NT2/D1 (cell line): ENCODE results near the gene RNF157.

Experiments used
- DNase-seq: peaks from one replicate; pipeline ENCODE4 v3.0.0-alpha.2; 2011; ENCODE audit warnings: low read depth, low spot score
- H3K27me3 ChIP-seq: 2 replicates; pipeline ENCODE4 v1.6.0; 2011; ENCODE audit warnings: mild to moderate bottlenecking; ENCODE audit not compliant: insufficient read length, insufficient read depth
- H3K36me3 ChIP-seq: 2 replicates; pipeline ENCODE4 v1.6.1; 2011; ENCODE audit warnings: mild to moderate bottlenecking, low read length, mixed read lengths; ENCODE audit not compliant: insufficient read depth, insufficient read length
- H3K4me1 ChIP-seq: 2 replicates; pipeline ENCODE4 v1.5.1; 2011; ENCODE audit not compliant: insufficient read depth, insufficient read length
- H3K4me3 ChIP-seq: 2 replicates; pipeline ENCODE4 v1.5.1; 2011; ENCODE audit warnings: low read depth; ENCODE audit not compliant: insufficient read length
- H3K9ac ChIP-seq: 2 replicates; pipeline ENCODE4 v1.6.0; 2011; ENCODE audit warnings: low read depth; ENCODE audit not compliant: insufficient read length
- H3K9me3 ChIP-seq: 2 replicates; pipeline ENCODE4 v1.5.1; 2011; ENCODE audit warnings: mild to moderate bottlenecking, low read length; ENCODE audit not compliant: insufficient read depth
- SUZ12 ChIP-seq: IDR thresholded peaks from 2 replicates; pipeline ENCODE4 v1.6.1; 2011; ENCODE audit not compliant: insufficient read length, insufficient read depth; ENCODE audit errors: extremely low read depth
- YY1 ChIP-seq: IDR thresholded peaks from 2 replicates; pipeline ENCODE4 v1.6.1; 2011; ENCODE audit not compliant: insufficient read length, insufficient read depth
- ZNF274 ChIP-seq: IDR thresholded peaks from 2 replicates; pipeline ENCODE4 v1.6.1; 2011; ENCODE audit warnings: mild to moderate bottlenecking, low read depth, low read length

The RNF157 gene

DNA sequence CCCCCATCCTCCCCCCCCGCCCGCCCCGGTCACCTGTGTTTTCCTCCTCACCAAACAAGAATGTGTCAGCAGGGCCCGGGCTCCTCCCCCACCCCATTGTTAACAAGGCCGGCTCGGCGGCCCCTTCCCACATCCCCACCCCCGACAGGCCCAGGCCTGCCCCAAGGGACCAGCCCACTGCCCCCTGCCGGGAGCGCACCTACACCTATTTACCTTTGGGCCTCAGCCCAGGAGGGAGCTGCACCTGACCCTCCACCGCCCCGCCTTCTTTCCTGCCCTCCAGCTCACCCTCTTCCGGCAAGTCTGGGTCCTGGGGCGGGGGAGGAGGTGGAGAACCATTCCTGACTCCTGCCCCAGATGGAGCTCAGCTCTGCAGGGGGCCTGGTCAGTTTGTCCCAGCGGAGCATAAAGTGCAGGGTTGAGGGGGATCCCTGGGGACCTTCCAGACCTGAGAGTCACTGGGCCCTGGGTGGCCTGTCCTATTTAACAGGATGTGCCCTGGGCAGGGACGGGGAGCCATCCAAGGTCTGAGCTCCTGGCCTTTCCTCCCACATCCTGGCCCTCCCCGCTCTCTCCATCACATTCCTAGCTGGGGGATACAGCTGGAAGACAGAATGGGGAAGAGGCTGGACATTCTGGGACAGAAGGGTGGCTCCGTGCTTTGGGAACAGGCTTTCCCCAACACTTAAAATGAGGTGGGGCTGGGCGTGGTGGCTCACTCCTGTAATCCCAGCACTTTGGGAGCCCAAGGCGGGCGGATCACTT, 107.5 kb downstream of the RNF157 start:
- Histone ChIP-seq H3K9me3 (no peaks in the 10 kb centered on the region), H3K9ac (no peak overlapping the region), H3K4me3 (no peak overlapping the region), H3K4me1 (peaks cover 37% of the 10 kb centered on the region), H3K27me3 (peaks cover 77% of the 10 kb centered on the region), H3K36me3 (no peaks in the 10 kb centered on the region)
- TF ChIP-seq SUZ12 (no peak), YY1 (no peak), ZNF274 (no peak)
- no peak for DNase-seq

DNA sequence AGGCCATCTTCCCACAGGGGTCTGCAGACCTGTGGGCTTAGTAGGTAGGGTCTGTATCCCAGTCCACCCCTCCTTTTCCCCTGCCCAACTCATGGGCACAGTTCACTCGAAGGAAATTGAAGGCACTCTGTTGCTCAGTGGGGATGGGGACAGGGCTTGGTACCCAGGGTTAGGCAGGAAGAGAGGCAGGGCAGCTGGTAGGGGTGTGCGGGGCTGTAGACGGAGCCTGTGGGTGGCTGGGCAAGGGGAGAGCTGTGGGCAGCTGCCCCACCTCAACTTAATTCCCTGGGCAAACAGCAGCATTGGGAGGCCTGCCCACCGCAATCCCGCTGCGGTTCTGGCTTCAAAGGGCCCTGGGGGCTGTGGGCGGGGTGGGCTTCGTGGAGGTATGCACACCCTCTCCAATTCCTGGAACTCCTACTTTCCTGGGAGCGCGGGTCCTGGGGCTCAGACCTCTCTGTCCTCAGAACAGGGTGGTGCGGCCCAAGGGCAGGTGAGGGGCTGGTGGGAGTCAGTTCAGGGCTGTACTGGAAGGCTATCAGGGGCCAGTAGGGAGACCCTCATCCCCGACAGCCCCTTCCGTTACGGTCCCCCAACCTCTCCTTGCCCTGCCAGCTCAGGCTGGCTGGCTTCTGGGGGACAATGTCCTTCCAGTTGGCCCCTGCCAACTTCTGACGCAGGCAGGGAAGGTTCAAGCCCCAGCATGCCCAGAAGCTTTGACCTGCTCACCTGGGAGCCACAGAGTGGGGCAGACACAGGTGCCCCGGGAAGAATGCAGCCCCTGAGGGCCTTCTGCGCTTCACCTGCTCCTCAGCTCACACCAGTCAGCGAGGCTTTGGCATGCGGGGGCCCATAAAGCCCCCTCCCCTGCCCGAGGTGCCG, 108.4 kb downstream of the RNF157 start:
- no peaks in the 10 kb centered on the region for H3K9me3 ChIP-seq
- no peak for DNase-seq
- H3K27me3 ChIP-seq = peaks cover 73% of the 10 kb centered on the region
- no peaks in the 10 kb centered on the region for H3K36me3 ChIP-seq
- H3K9ac ChIP-seq = no peak overlapping the region
- H3K4me1 ChIP-seq = peaks cover 29% of the 10 kb centered on the region
- TF ChIP-seq SUZ12 = no peak
- no peak for TF ChIP-seq YY1
- TF ChIP-seq ZNF274 = no peak
- H3K4me3 ChIP-seq = no peak overlapping the region

GRCh38 chr17:76131051-76131691, 109.1 kb downstream of the RNF157 start:
- H3K9me3 ChIP-seq = no peaks in the 10 kb centered on the region
- TF ChIP-seq YY1 = no peak
- no peak for TF ChIP-seq SUZ12
- TF ChIP-seq ZNF274 = no peak
- no peak overlapping the region for H3K4me3 ChIP-seq
- no peak overlapping the region for H3K9ac ChIP-seq
- peaks cover 69% of the 10 kb centered on the region for H3K27me3 ChIP-seq
- H3K4me1 ChIP-seq = peaks cover 26% of the 10 kb centered on the region
- DNase-seq = no peak
- no peaks in the 10 kb centered on the region for H3K36me3 ChIP-seq

DNA sequence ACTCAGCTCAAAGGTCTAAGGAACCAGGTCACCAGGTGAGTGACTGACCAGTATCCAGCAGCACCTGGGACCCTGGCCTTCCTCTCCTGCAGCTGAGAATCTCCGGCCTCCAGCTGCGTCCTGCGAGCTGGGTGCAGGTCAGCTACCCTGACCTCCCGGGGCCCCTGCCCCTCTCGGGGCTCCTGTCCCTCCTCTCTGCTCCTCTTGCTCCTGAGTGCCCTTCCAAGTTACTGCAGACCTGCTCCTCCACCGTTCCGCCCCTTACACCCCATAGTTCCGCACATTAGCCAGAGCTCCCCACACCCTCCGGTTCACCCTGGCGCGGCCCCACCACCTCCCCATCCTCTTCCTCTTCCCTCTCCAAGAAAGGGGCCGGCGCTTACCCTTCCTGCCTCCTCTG, 109.8 kb downstream of the RNF157 start:
- Histone ChIP-seq H3K36me3 (no peaks in the 10 kb centered on the region), H3K27me3 (peaks cover 62% of the 10 kb centered on the region), H3K9ac (no peak overlapping the region), H3K9me3 (no peaks in the 10 kb centered on the region), H3K4me3 (no peak overlapping the region), H3K4me1 (peaks cover 20% of the 10 kb centered on the region)
- TF ChIP-seq SUZ12 = no peak
- TF ChIP-seq ZNF274 = no peak
- no peak for DNase-seq

GRCh38 chr17:76125922-76126321, 114.4 kb downstream of the RNF157 start:
- H3K36me3 ChIP-seq = no peaks in the 10 kb centered on the region
- peaks cover 34% of the 10 kb centered on the region for H3K27me3 ChIP-seq
- no peak overlapping the region for H3K9ac ChIP-seq
- no peak for DNase-seq
- H3K9me3 ChIP-seq = no peaks in the 10 kb centered on the region
- TF ChIP-seq SUZ12 = no peak
- TF ChIP-seq YY1 = no peak
- TF ChIP-seq ZNF274 = no peak
- H3K4me3 ChIP-seq = no peak overlapping the region
- H3K4me1 ChIP-seq = peaks cover 19% of the 10 kb centered on the region

GRCh38 chr17:76125391-76125675, 115.0 kb downstream of the RNF157 start:
- H3K9ac ChIP-seq = no peak overlapping the region
- no peak overlapping the region for H3K4me3 ChIP-seq
- no peak for DNase-seq
- TF ChIP-seq SUZ12 (no peak), YY1 (no peak), ZNF274 (no peak)
- peaks cover 18% of the 10 kb centered on the region for H3K4me1 ChIP-seq
- no peaks in the 10 kb centered on the region for H3K9me3 ChIP-seq
- H3K36me3 ChIP-seq = no peaks in the 10 kb centered on the region
- H3K27me3 ChIP-seq = peaks cover 28% of the 10 kb centered on the region
